Fibroblast of skin of right biceps (primary cell): ENCODE results near the gene ALG14.

Source experiments
- DNase-seq: peaks from one replicate; pipeline ENCODE4 v3.0.0-alpha.2; 2013

The ALG14 gene

GRCh38 chr1:94926126-94926914, 146.4 kb downstream of the ALG14 start:
- DNase-seq, result peak; percentile 70

DNA sequence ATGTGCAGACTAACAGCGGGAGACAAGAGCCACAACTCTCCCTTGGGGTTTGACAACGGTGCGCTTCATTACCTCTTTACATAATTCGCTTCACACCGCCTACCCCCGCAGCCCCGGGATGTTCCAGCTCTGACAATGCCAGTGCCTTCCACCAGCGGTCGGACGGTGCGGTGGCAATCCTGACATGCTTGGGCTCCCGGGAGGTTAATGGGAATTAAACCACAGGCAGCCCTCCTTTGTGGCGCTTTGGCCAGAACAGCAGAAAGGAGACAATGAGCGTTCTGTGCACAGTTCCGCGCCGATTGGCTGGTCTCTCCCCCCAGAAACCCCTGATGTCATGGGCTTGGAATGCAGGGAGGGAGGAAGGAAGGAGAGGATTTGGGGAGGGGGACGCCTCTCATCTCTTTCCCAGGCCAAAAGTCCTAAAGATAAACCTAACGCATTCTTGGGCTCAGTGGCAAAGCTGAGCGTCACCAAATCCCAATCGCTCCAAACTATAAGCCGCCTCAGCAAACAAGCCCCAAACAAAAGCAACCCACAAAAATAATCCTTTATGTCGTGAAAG, 147.1 kb downstream of the ALG14 start:
- peak; percentile 97 for DNase-seq

DNA sequence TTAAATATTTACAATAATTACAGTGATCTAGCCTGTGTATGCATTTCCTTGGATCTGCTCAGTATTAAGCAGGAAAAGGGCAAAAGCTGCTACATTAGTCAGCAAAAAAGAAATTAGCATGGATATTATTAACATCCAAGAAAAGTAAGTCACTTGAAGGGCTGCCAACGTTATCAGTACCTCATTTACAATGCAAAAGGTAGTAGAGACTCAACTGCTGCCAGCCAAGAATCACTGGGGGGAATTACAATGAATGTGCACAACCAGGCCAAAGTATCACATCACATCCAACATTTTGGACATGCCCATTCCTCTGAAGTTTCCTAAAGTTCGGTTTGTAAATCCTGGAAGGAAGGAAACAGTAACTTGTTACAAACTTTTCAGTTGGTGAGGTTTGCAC, 147.7 kb downstream of the ALG14 start:
- DNase-seq, result peak; percentile 52
